Erythroblast (primary cell): ENCODE results near the gene PPARA.

Experiments
- GATA1 ChIP-seq: IDR thresholded peaks from 2 replicates; pipeline ENCODE4 v1.6.1; 2011; ENCODE audit warnings: low read depth, mild to moderate bottlenecking, control low read depth, low read length, moderate library complexity
- POLR2A ChIP-seq: IDR thresholded peaks from 2 replicates; pipeline ENCODE4 v1.6.1; 2011; ENCODE audit warnings: mild to moderate bottlenecking, low read length

GRCh38 chr22:46109474-46110003 lies 40.8 kb upstream of the PPARA start:
- no peak for TF ChIP-seq POLR2A
- no peak for TF ChIP-seq GATA1
